BLaER1 (cell line): Measurements from ENCODE around the gene NBEA.

ENCODE experiments used
- H3K27ac ChIP-seq: shearing (Covaris generic); formaldehyde crosslinking; 2 replicates; pipeline ENCODE4 v1.8.1; 2022
- H3K27me3 ChIP-seq: shearing (Covaris generic); formaldehyde crosslinking; 2 replicates; pipeline ENCODE4 v1.8.1; 2022
- H3K36me3 ChIP-seq: shearing (Covaris generic); formaldehyde crosslinking; 2 replicates; pipeline ENCODE4 v1.8.1; 2022
- H3K4me1 ChIP-seq: shearing (Covaris generic); formaldehyde crosslinking; 2 replicates; pipeline ENCODE4 v1.8.1; 2022
- H3K4me2 ChIP-seq: shearing (Covaris generic); formaldehyde crosslinking; 2 replicates; pipeline ENCODE4 v1.8.1; 2022
- H3K4me3 ChIP-seq: shearing (Covaris generic); formaldehyde crosslinking; 2 replicates; pipeline ENCODE4 v1.8.1; 2022
- H3K9ac ChIP-seq: shearing (Covaris generic); formaldehyde crosslinking; 2 replicates; pipeline ENCODE4 v1.8.1; 2022
- H3K9me3 ChIP-seq: shearing (Covaris generic); formaldehyde crosslinking; 2 replicates; pipeline ENCODE4 v1.8.1; 2022
- H4K20me1 ChIP-seq: shearing (Covaris generic); formaldehyde crosslinking; 2 replicates; pipeline ENCODE4 v1.8.1; 2022
- Cebpa-rat ChIP-seq: shearing (Covaris generic); IDR thresholded peaks from 2 replicates; pipeline ENCODE4 v1.8.1; 2022

Gene NBEA

DNA sequence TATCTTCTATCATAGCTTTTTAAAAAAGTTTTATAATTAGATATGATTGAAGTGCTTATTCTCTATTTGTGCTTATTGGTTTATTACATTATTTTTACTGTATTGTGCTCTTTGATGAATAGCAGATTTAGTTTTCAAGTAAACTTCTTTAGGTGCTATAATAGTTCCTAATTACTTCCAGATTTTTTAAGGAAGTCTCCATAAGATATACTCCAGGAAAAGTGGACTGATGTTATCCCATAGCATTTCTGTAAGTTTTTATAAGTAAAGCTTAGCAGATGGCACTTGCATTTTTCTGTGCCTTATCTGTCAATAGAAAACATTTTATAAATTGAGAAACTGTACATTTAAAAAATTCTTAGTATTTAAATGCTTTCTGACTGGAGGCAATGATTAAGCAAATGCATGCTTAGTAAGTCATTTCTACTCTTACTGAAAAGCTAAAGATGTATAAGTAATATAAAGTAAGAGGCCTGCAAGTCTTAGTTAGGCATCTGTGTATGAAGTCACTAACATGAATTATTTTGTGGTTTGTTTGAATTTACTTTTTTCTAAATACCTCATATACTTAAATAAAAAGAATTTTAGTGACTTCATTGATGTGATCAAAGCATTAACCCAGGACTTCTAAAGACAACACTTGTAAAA is 351.6 kb downstream of the NBEA start:
- Histone ChIP-seq H4K20me1 (no peaks in the 10 kb centered on the region), H3K4me3 (no peak overlapping the region), H3K9me3 (no peaks in the 10 kb centered on the region), H3K27ac (no peak overlapping the region), H3K36me3 (no peaks in the 10 kb centered on the region), H3K27me3 (no peaks in the 10 kb centered on the region), H3K4me1 (peaks cover 6% of the 10 kb centered on the region; the same call in 1 of the 2 replicates), H3K9ac (no peak overlapping the region), H3K4me2 (no peak overlapping the region)
- no peak for TF ChIP-seq Cebpa-rat

- no peak overlapping the region for H3K9ac ChIP-seq
- H3K4me3 ChIP-seq = no peak overlapping the region
- TF ChIP-seq Cebpa-rat = no peak
- H4K20me1 ChIP-seq = no peaks in the 10 kb centered on the region
- no peaks in the 10 kb centered on the region for H3K36me3 ChIP-seq
- H3K27ac ChIP-seq = no peak overlapping the region
- H3K4me1 ChIP-seq = no peaks in the 10 kb centered on the region
- no peak overlapping the region for H3K4me2 ChIP-seq
- H3K27me3 ChIP-seq = no peaks in the 10 kb centered on the region
- H3K9me3 ChIP-seq = no peaks in the 10 kb centered on the region
Observed at GRCh38 chr13:35309706-35310105, 367.6 kb downstream of the NBEA start.

- TF ChIP-seq Cebpa-rat = no peak
- H3K27me3 ChIP-seq = no peaks in the 10 kb centered on the region
- no peaks in the 10 kb centered on the region for H3K4me1 ChIP-seq
- H3K9me3 ChIP-seq = peaks cover 4% of the 10 kb centered on the region; the same call in 1 of the 2 replicates
- no peak overlapping the region for H3K9ac ChIP-seq
- no peak overlapping the region for H3K27ac ChIP-seq
- H3K4me2 ChIP-seq = no peak overlapping the region
- no peaks in the 10 kb centered on the region for H4K20me1 ChIP-seq
- no peaks in the 10 kb centered on the region for H3K36me3 ChIP-seq
- no peak overlapping the region for H3K4me3 ChIP-seq
Observed at GRCh38 chr13:35332134-35332533, 390.1 kb downstream of the NBEA start.

DNA sequence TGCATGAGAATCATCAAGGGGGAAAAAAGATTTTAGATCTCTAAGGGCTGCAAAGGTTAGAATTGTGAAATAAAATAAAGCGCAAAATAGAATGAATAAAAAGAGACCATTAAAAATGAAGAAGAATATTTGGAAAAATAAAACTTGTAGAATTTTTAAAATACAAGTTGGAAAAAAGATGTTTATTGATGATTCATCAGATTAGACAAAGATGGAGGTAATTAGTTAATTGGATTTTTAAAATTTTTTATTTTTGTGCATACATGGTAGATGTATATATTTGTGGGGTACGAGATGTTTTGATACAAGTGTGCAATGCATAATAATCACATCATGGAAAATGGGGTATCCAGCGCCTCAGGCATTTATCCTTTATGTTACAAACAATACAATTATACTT is 391.1 kb downstream of the NBEA start:
- Histone ChIP-seq H3K36me3 (no peaks in the 10 kb centered on the region), H3K27ac (no peak overlapping the region), H3K9ac (no peak overlapping the region), H3K9me3 (peaks cover 4% of the 10 kb centered on the region; the same call in 1 of the 2 replicates), H3K4me3 (no peak overlapping the region), H3K4me1 (no peaks in the 10 kb centered on the region), H3K27me3 (no peaks in the 10 kb centered on the region), H3K4me2 (no peak overlapping the region), H4K20me1 (no peaks in the 10 kb centered on the region)
- no peak for TF ChIP-seq Cebpa-rat

DNA sequence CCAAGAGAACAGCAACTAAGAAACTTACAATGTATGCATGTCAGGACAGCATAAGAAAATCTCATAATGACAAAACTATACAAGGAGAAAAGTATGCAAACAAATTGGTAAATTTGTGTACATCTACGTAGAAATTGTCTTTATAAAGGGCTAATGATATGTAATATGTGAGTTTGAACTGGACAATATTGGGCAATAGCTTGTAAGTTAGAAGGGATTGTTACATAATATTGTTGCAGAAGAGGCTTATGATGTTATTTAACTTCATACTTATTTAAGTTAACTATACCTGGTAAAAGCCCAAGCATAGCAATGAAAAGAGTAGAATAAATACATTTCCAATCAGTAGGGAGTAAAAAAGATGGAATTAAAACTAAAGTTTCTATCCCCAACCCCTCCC is 400.4 kb downstream of the NBEA start:
- Histone ChIP-seq H4K20me1 (no peaks in the 10 kb centered on the region), H3K27me3 (no peaks in the 10 kb centered on the region), H3K4me1 (no peaks in the 10 kb centered on the region), H3K36me3 (no peaks in the 10 kb centered on the region), H3K27ac (no peak overlapping the region), H3K4me2 (no peak overlapping the region), H3K9me3 (no peaks in the 10 kb centered on the region), H3K4me3 (no peak overlapping the region), H3K9ac (no peak overlapping the region)
- TF ChIP-seq Cebpa-rat = no peak

- H3K9ac ChIP-seq = no peak overlapping the region
- no peaks in the 10 kb centered on the region for H3K9me3 ChIP-seq
- H3K27ac ChIP-seq = no peak overlapping the region
- no peaks in the 10 kb centered on the region for H3K4me1 ChIP-seq
- no peak overlapping the region for H3K4me2 ChIP-seq
- TF ChIP-seq Cebpa-rat = no peak
- no peaks in the 10 kb centered on the region for H4K20me1 ChIP-seq
- H3K4me3 ChIP-seq = no peak overlapping the region
- H3K27me3 ChIP-seq = no peaks in the 10 kb centered on the region
- no peaks in the 10 kb centered on the region for H3K36me3 ChIP-seq
Observed at GRCh38 chr13:35343417-35343816, 401.3 kb downstream of the NBEA start.

DNA sequence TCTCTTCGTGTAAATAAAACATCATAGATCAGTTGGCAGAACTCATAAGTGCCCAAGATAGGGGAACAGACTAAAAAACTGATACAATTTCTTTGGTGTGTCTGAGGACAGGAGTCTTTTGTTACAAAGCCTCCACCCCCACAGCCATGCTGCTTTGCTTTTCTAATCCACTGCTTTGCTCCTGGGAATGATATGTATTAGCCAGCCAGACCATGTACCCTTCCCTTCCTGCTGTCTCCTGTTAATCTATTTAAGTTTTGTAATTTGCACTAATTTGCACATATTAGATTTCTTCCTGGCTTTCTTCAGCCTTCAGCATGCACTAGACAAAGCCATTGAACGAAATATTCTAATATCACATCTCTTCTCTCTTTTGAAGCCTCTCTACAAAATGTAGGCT is 403.9 kb downstream of the NBEA start:
- H4K20me1 ChIP-seq = no peaks in the 10 kb centered on the region
- H3K27ac ChIP-seq = no peak overlapping the region
- no peak overlapping the region for H3K4me2 ChIP-seq
- H3K4me1 ChIP-seq = no peaks in the 10 kb centered on the region
- TF ChIP-seq Cebpa-rat = no peak
- no peak overlapping the region for H3K4me3 ChIP-seq
- H3K27me3 ChIP-seq = no peaks in the 10 kb centered on the region
- no peaks in the 10 kb centered on the region for H3K9me3 ChIP-seq
- H3K9ac ChIP-seq = no peak overlapping the region
- H3K36me3 ChIP-seq = no peaks in the 10 kb centered on the region

DNA sequence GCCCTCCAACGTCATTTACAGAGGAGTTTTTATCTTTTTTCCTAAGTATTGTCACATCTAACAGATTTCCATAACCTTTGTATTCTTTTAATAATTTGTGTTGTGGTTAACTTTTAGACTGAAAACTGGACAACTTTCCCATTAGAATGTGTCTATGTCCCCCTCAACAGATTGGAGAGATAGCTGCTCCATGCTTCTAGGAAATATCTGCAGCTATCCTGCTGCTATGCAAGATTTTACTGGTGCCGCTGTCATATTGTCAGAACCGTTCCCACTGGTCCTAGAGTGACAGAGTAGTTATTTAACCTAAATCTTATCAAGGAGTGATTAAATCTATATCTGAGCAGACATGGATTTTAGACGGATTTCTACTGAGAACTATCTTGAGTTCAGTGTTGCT is 404.4 kb downstream of the NBEA start:
- Histone ChIP-seq H3K36me3 (no peaks in the 10 kb centered on the region), H3K4me1 (no peaks in the 10 kb centered on the region), H3K4me3 (no peak overlapping the region), H3K4me2 (no peak overlapping the region), H3K27me3 (no peaks in the 10 kb centered on the region), H4K20me1 (no peaks in the 10 kb centered on the region), H3K27ac (no peak overlapping the region), H3K9me3 (no peaks in the 10 kb centered on the region), H3K9ac (no peak overlapping the region)
- no peak for TF ChIP-seq Cebpa-rat

- Histone ChIP-seq H3K4me3 (no peak overlapping the region), H3K27me3 (no peaks in the 10 kb centered on the region), H3K9me3 (no peaks in the 10 kb centered on the region), H3K4me2 (no peak overlapping the region), H3K36me3 (no peaks in the 10 kb centered on the region), H3K4me1 (no peaks in the 10 kb centered on the region), H3K9ac (no peak overlapping the region), H3K27ac (no peak overlapping the region), H4K20me1 (no peaks in the 10 kb centered on the region)
- TF ChIP-seq Cebpa-rat = no peak
Observed at GRCh38 chr13:35347679-35348205, 405.7 kb downstream of the NBEA start.

GRCh38 chr13:35349052-35349451 is 407.0 kb downstream of the NBEA start:
- no peak for TF ChIP-seq Cebpa-rat
- H3K27ac ChIP-seq = no peak overlapping the region
- H3K9me3 ChIP-seq = no peaks in the 10 kb centered on the region
- H4K20me1 ChIP-seq = no peaks in the 10 kb centered on the region
- no peaks in the 10 kb centered on the region for H3K4me1 ChIP-seq
- H3K9ac ChIP-seq = no peak overlapping the region
- no peaks in the 10 kb centered on the region for H3K27me3 ChIP-seq
- H3K4me2 ChIP-seq = no peak overlapping the region
- H3K36me3 ChIP-seq = no peaks in the 10 kb centered on the region
- H3K4me3 ChIP-seq = no peak overlapping the region

DNA sequence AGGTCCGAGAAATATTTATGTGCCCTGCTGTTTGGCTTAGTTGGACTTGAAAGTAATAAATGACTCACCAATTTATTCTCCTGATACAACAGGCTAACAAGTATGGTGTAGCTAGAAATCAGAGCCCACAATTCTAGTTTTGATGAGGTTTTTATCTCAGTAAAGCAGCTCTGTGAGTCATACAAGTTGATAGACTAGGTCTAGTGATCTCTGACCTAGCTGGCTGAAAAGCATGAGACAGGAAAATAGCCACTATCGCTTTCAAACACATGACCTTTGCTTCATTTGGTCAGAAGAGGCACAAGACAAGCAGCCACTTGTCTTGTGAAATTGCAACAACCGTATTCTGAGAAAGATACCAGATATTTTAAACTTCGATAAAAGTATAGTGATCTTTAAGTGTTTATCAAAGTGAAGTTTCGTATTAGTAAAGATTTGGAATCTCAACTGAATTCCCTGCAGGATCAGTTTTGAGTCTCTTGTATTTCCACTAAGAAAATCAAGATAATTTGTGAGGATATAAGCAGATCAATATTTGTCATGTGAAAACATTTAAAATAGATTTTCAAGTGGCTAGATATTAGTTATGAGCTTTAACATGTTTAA is 407.7 kb downstream of the NBEA start:
- Histone ChIP-seq H4K20me1 (no peaks in the 10 kb centered on the region), H3K4me3 (no peak overlapping the region), H3K9ac (no peak overlapping the region), H3K4me1 (no peaks in the 10 kb centered on the region), H3K27me3 (no peaks in the 10 kb centered on the region), H3K4me2 (no peak overlapping the region), H3K36me3 (no peaks in the 10 kb centered on the region), H3K27ac (no peak overlapping the region), H3K9me3 (no peaks in the 10 kb centered on the region)
- TF ChIP-seq Cebpa-rat = no peak
